ENCODE data around the gene TRUB2. TPM values are rescaled to one million over a fixed set of nuclear protein-coding genes. Genes with fewer than 3 reads are reported as not detected.

TRUB2 gene
- total and polyA plus RNA-seq, 2 of the 13 experiments (the other 11 are each of a cell fraction or from before 2014, with no cell fraction given) = 22.3 to 41.2 TPM

DNA sequence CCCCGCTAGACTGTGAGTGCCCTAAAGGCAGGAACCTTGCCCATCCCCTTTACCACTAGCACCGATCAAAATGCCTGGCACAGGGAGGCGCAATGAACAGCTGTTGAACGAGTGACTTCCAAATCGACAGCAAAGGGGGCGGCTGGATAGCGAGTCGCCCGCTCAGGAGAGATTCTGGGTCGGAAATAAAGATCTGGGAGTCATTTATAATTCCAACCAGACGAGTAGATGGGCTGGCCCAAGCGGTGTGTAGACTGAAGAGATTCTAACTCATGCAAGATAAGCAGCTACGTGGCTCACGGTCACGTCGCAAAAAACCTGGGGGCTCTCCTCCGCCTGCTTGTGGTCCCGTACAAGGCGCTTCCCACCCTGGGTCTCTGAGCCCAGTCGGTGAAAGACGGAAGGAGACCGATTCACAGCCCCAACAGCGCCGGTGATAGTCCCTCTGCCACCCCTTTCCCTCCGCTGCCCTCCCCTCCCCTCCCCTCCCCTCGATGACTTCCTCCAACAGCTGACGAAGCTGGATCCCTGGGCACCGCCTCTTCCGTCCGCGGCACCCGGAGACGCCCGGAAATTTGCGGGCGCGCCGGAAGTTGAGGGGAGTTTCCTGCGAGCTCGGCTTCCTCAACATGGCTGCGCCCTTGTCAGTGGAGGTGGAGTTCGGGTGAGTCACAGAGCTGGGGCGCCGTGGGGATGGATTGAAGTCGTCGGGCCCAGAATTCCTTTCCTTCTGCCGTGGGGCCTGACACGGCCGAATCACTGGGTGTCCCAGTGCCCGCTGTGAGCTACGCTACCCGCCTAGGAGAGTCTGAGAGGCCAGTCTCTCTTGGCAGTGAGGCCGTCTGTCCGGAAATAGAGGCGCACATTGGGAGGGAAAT lies 48.7 kb upstream of the TRUB2 start, which contains the start of gene URM1 (continued):
- TF ChIP-seq ZFX (CRISPR knock-in tag; IDR thresholded peaks at IDR 0.05; ENCODE audit: low read depth) (peak; percentile 75; the same call in 1 of the 2 replicates), MZF1 (CRISPR knock-in tag; IDR thresholded peaks at IDR 0.05; ENCODE audit: borderline replicate concordance) (no peak), ZMYM4 (CRISPR knock-in tag; IDR thresholded peaks at IDR 0.05) (0 out of 2 replicates have a peak, but pooled peaks have one; percentile 26), SP4 (CRISPR knock-in tag; IDR thresholded peaks at IDR 0.05) (peak; percentile 73; the same call in 1 of the 2 replicates), NFYB (CRISPR knock-in tag; IDR thresholded peaks at IDR 0.05) (peak; percentile 56; the same call in 1 of the 2 replicates), ZNF292 (CRISPR knock-in tag; IDR thresholded peaks at IDR 0.05; ENCODE audit: borderline replicate concordance, low read depth) (no peak; the same call in 1 of the 2 replicates), ELF1 (CRISPR knock-in tag; IDR thresholded peaks at IDR 0.05) (peak; percentile 92), CBFB (CRISPR knock-in tag; IDR thresholded peaks at IDR 0.05) (0 out of 2 replicates have a peak, but pooled peaks have one; percentile 19), KDM5B (CRISPR knock-in tag; IDR thresholded peaks at IDR 0.05; ENCODE audit: borderline replicate concordance) (peak; percentile 53; the same call in 1 of the 2 replicates), KMT2A (CRISPR knock-in tag; IDR thresholded peaks at IDR 0.05) (no peak)
- TF ChIP-seq, protein P1, sequence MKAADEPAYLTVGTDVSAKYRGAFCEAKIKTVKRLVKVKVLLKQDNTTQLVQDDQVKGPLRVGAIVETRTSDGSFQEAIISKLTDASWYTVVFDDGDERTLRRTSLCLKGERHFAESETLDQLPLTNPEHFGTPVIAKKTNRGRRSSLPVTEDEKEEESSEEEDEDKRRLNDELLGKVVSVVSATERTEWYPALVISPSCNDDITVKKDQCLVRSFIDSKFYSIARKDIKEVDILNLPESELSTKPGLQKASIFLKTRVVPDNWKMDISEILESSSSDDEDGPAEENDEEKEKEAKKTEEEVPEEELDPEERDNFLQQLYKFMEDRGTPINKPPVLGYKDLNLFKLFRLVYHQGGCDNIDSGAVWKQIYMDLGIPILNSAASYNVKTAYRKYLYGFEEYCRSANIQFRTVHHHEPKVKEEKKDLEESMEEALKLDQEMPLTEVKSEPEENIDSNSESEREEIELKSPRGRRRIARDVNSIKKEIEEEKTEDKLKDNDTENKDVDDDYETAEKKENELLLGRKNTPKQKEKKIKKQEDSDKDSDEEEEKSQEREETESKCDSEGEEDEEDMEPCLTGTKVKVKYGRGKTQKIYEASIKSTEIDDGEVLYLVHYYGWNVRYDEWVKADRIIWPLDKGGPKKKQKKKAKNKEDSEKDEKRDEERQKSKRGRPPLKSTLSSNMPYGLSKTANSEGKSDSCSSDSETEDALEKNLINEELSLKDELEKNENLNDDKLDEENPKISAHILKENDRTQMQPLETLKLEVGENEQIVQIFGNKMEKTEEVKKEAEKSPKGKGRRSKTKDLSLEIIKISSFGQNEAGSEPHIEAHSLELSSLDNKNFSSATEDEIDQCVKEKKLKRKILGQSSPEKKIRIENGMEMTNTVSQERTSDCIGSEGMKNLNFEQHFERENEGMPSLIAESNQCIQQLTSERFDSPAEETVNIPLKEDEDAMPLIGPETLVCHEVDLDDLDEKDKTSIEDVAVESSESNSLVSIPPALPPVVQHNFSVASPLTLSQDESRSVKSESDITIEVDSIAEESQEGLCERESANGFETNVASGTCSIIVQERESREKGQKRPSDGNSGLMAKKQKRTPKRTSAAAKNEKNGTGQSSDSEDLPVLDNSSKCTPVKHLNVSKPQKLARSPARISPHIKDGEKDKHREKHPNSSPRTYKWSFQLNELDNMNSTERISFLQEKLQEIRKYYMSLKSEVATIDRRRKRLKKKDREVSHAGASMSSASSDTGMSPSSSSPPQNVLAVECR (CRISPR knock-in tag; IDR thresholded peaks at IDR 0.05; ENCODE audit: borderline replicate concordance) = peak; percentile 91
- TF ChIP-seq, protein P2, sequence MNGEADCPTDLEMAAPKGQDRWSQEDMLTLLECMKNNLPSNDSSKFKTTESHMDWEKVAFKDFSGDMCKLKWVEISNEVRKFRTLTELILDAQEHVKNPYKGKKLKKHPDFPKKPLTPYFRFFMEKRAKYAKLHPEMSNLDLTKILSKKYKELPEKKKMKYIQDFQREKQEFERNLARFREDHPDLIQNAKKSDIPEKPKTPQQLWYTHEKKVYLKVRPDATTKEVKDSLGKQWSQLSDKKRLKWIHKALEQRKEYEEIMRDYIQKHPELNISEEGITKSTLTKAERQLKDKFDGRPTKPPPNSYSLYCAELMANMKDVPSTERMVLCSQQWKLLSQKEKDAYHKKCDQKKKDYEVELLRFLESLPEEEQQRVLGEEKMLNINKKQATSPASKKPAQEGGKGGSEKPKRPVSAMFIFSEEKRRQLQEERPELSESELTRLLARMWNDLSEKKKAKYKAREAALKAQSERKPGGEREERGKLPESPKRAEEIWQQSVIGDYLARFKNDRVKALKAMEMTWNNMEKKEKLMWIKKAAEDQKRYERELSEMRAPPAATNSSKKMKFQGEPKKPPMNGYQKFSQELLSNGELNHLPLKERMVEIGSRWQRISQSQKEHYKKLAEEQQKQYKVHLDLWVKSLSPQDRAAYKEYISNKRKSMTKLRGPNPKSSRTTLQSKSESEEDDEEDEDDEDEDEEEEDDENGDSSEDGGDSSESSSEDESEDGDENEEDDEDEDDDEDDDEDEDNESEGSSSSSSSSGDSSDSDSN (CRISPR knock-in tag; IDR thresholded peaks at IDR 0.05) = peak; percentile 46; the same call in 1 of the 2 replicates
